NCI-H187 (cell line): Measurements from ENCODE around the gene TBX15.
"Not testable (repeated sequence)": the region's sequence is repeated elsewhere in the genome, so short reads cannot be mapped to it uniquely, and the experiment has no call there.

Source experiments
- DNase-seq, 2 experiments: peaks; one replicate each; lab custom pipeline; 2025; lab: John Stamatoyannopoulos, UW

The TBX15 gene

GRCh38 chr1:118926261-118926660 is 61.9 kb downstream of the TBX15 start:
- no peak for DNase-seq

- DNase-seq, result no peak
Measured at GRCh38 chr1:118925651-118926050, 62.5 kb downstream of the TBX15 start.

- no peak for DNase-seq
Measured at GRCh38 chr1:118923319-118923718, 64.8 kb downstream of the TBX15 start.

GRCh38 chr1:118921994-118922393 is 66.1 kb downstream of the TBX15 start:
- DNase-seq, result no peak

GRCh38 chr1:118920124-118920717 is 67.9 kb downstream of the TBX15 start:
- no peak for DNase-seq

GRCh38 chr1:118918940-118919259 is 69.2 kb downstream of the TBX15 start:
- DNase-seq, result no peak

GRCh38 chr1:118918230-118918939 is 69.8 kb downstream of the TBX15 start:
- no peak for DNase-seq

GRCh38 chr1:118916346-118916745 is 71.8 kb downstream of the TBX15 start:
- DNase-seq, result not testable (repeated sequence)

- DNase-seq, result no peak
Measured at GRCh38 chr1:118914379-118915161, 73.6 kb downstream of the TBX15 start.

- no peak for DNase-seq
Measured at GRCh38 chr1:118913818-118914217, 74.3 kb downstream of the TBX15 start.

GRCh38 chr1:118912574-118912973 is 75.6 kb downstream of the TBX15 start:
- DNase-seq, result no peak

GRCh38 chr1:118911571-118911970 is 76.6 kb downstream of the TBX15 start:
- DNase-seq, result no peak

GRCh38 chr1:118907466-118907865 is 80.7 kb downstream of the TBX15 start:
- DNase-seq, result no peak

- no peak for DNase-seq
Measured at GRCh38 chr1:118905671-118906070, 82.5 kb downstream of the TBX15 start.

GRCh38 chr1:118905196-118905595 is 82.9 kb downstream of the TBX15 start:
- no peak for DNase-seq

- no peak for DNase-seq
Measured at GRCh38 chr1:118902711-118903191, 85.4 kb downstream of the TBX15 start.

- no peak for DNase-seq
Measured at GRCh38 chr1:118902299-118902698, 85.8 kb downstream of the TBX15 start.

- no peak for DNase-seq
Measured at GRCh38 chr1:118900643-118901440, 87.3 kb downstream of the TBX15 start.

GRCh38 chr1:118899340-118899739 is 88.8 kb downstream of the TBX15 start:
- DNase-seq, result no peak

GRCh38 chr1:118898712-118899111 is 89.4 kb downstream of the TBX15 start:
- no peak for DNase-seq

- no peak for DNase-seq
Measured at GRCh38 chr1:118896416-118896815, 91.7 kb downstream of the TBX15 start.

- DNase-seq, result no peak
Measured at GRCh38 chr1:118894836-118895235, 93.3 kb downstream of the TBX15 start.
